ENCODE measurements around the gene DALRD3. TPM values are rescaled to one million over a fixed set of nuclear protein-coding genes. Genes with fewer than 3 reads are reported as not detected.

The DALRD3 gene
- polyA plus RNA-seq, 3 donors from 2014 or later, result 17.1 to 26.9 (median 21.8) TPM

DNA sequence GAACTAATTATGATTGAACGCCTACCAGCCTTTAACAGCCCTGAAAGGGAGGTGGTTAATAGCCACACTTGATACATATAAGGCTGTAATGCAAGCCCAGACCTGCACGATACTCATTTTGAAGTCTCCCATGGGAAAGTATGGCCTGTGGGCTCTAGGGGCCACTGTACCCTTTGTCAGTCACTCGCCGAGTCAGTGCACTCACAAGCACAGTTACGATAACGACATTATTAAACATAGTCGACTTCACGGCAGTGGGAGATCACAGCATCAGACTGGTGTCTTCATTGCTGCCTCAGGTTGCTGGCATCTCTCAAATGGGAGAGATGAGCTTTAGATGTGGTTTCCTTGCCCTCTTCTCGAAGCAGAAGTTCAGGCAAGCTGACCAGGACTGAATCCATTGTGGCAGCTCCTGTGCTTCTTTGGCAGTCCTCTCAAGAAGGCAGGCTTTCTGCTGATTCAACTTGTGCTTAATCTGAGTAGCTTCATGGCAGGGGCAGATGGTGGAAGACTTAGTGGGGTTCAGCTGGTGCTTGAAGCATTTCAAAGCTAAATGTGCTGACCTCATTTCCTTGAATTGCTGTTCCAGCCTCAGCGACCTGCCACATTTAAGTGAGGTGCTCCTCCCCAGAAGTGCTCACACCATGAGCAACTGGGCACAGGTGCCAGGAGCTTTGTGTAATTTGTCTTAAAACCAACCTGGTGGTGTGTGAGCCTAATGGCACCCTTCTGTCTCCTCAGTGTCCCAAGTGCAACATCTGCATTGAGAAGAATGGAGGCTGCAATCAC lies 44.1 kb downstream of the DALRD3 start:
- peak overlapping the region in 3 of 6 donors; percentile 28 to 71 (median 41) for H3K27ac Mint-ChIP-seq

DNA sequence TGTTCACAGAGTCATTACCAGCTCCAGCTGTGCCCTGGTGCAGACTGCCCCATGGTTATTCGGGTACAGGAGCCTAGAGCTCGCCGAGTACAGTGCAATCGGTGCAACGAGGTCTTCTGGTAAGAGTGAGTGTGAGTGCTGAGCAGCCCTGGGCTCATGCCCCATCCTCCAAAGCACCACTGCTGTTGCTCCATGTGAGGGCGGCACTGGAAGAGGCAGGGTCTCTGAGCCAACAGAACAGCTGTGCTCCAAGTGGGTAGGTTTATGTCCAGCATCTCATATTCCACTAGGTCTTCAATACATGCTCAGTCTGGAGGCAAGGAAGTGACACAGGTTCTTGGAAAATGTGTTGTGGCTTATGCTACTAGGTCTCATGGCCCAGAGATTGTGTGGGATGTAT lies 47.8 kb downstream of the DALRD3 start:
- Mint-ChIP-seq H3K9me3 (no peaks in the 10 kb centered on the region), H3K4me1 (peaks cover 15 to 19% of the 10 kb centered on the region in 2 donors), H3K36me3 (peaks cover 10 to 49% (median 31%) of the 10 kb centered on the region in 3 donors), H3K4me3 (no peak overlapping the region), H3K27ac (no peak overlapping the region), H3K27me3 (ENCODE audit: low read depth in 3 of 3) (no peaks in the 10 kb centered on the region)
- no peak for DNase-seq

More for the DNA sequence above, 44.1 kb downstream of the DALRD3 start:
- Mint-ChIP-seq H3K27me3 (ENCODE audit: low read depth in 3 of 3) (no peaks in the 10 kb centered on the region), H3K36me3 (peaks cover 16 to 57% (median 28%) of the 10 kb centered on the region in 3 donors), H3K4me3 (no peak overlapping the region), H3K9me3 (no peaks in the 10 kb centered on the region), H3K4me1 (no peaks in the 10 kb centered on the region)
- DNase-seq, result no peak

DNA sequence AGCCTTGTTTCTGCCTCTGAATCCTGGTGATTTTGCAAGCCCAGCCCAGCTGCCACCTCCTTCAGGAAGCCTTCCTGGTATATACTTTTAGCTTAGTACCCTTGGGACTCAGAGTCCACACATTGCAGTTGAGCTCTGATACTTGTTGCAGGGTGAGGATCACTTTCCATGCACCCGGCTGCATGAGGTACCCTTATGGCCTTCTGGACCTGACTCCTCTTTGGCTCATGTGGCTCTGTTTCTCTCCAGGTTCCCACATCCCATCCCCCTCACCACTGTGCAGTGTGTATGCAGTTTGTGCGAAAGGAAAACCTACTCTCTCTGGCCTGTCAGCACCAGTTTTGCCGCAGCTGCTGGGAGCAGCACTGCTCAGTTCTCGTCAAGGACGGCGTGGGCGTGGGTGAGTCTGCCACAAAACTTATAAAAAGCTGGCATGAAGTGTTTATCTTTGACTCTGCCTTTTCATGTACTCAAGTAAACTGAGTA lies 51.5 kb downstream of the DALRD3 start:
- no peaks in the 10 kb centered on the region for H3K9me3 Mint-ChIP-seq
- peak overlapping the region in 5 of 6 donors; percentile 36 to 80 (median 52) for H3K27ac Mint-ChIP-seq
- peaks cover 15 to 19% of the 10 kb centered on the region in 2 donors for H3K4me1 Mint-ChIP-seq
- DNase-seq, result no peak
- H3K36me3 Mint-ChIP-seq, result peaks cover 3 to 42% (median 28%) of the 10 kb centered on the region in 3 donors
- H3K27me3 Mint-ChIP-seq (ENCODE audit: low read depth in 3 of 3), result no peaks in the 10 kb centered on the region
- H3K4me3 Mint-ChIP-seq, result peak overlapping the region in 1 of 5 donors; percentile 3

DNA sequence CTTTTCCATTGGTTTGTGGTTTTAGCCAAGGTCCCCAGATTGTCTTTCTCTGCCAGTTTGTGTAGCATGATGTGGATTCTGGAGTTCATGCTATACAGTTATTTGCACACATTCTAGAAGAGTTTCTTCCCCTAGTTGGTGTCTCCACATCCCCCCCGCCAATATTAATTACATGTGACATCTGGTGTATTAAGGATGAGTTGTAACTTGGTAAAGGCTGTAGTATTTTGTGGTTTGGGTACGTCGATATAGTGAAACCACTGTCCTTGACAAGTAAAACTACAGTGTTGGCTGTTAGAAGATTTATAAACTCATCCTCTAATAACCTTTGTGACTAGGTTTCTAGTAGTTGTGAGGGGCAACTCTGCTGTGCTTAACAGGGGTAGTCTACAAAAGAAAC lies 52.0 kb downstream of the DALRD3 start:
- DNase-seq, result no peak
- H3K4me1 Mint-ChIP-seq, result peaks cover 15 to 19% of the 10 kb centered on the region in 2 donors
- peak overlapping the region in 4 of 6 donors; percentile 36 to 80 (median 46) for H3K27ac Mint-ChIP-seq
- H3K9me3 Mint-ChIP-seq, result no peaks in the 10 kb centered on the region
- no peak overlapping the region for H3K4me3 Mint-ChIP-seq
- peaks cover 3 to 36% (median 23%) of the 10 kb centered on the region in 3 donors for H3K36me3 Mint-ChIP-seq
- H3K27me3 Mint-ChIP-seq (ENCODE audit: low read depth in 3 of 3), result no peaks in the 10 kb centered on the region

Other genes with a start within 250 kb of the DALRD3 start
- 10 to 100 TPM; 16.0 to 21.4 (median 17.9) TPM for gene PRKAR2A, start 170.7 kb downstream of the DALRD3 start, polyA plus RNA-seq
- 100 to 1,000 TPM in 2 of 3 donors, 10 to 100 TPM in 1; 100.0 to 254 (median 100) TPM for gene SLC25A20, start 119.7 kb downstream of the DALRD3 start, polyA plus RNA-seq
- gene ARIH2, start 99.7 kb downstream of the DALRD3 start, polyA plus RNA-seq, result 100 to 1,000 TPM; 171 to 224 (median 177) TPM
- gene P4HTM, start 28.3 kb downstream of the DALRD3 start, polyA plus RNA-seq, result 10 to 100 TPM; 16.8 to 26.8 (median 24.9) TPM
- 100 to 1,000 TPM in 1 of 3 donors, 10 to 100 TPM in 2; 56.8 to 114 (median 70.6) TPM for gene WDR6, start 11.2 kb downstream of the DALRD3 start, polyA plus RNA-seq
- gene NDUFAF3, start 3.5 kb upstream of the DALRD3 start, polyA plus RNA-seq, result 100 to 1,000 TPM; 118 to 204 (median 142) TPM
- gene IMPDH2, start 10.8 kb upstream of the DALRD3 start, polyA plus RNA-seq, result 10 to 100 TPM; 44.8 to 52.6 (median 52.0) TPM
- gene QRICH1, start 75.5 kb upstream of the DALRD3 start, polyA plus RNA-seq, result 10 to 100 TPM in 2 of 3 donors, 1 to 10 TPM in 1; 9.7 to 29.3 (median 15.1) TPM
- gene QARS1, start 86.2 kb upstream of the DALRD3 start, polyA plus RNA-seq, result 100 to 1,000 TPM in 1 of 3 donors, 10 to 100 TPM in 2; 94.8 to 104 (median 98.5) TPM
- gene USP19, start 102.2 kb upstream of the DALRD3 start, polyA plus RNA-seq, result 10 to 100 TPM; 19.3 to 43.7 (median 38.3) TPM
- gene LAMB2, start 114.5 kb upstream of the DALRD3 start, polyA plus RNA-seq, result not detected
- 1 to 10 TPM; 1.1 to 2.0 (median 1.7) TPM for gene CCDC71, start 147.8 kb upstream of the DALRD3 start, polyA plus RNA-seq
- 1 to 10 TPM; 1.6 to 3.1 (median 2.1) TPM for gene KLHDC8B, start 153.0 kb upstream of the DALRD3 start, polyA plus RNA-seq

Data from immature natural killer cell (primary cell).